GM18507 (cell line): ENCODE measurements around the gene HOXC9.
A peak's percentile ranks its signal among the peaks of the same experiment; 100 is the strongest.

ENCODE experiments used
- DNase-seq: peaks from one replicate; pipeline ENCODE4 v3.0.0; 2011; ENCODE audit warnings: low read depth; ENCODE audit not compliant: insufficient read length; ENCODE audit errors: extremely low spot score
- FAIRE-seq: peaks from 2 replicates; lab custom pipeline; 2011; peaks lifted over from hg19 to GRCh38; lab: Jason Lieb, UNC

Gene HOXC9

DNA sequence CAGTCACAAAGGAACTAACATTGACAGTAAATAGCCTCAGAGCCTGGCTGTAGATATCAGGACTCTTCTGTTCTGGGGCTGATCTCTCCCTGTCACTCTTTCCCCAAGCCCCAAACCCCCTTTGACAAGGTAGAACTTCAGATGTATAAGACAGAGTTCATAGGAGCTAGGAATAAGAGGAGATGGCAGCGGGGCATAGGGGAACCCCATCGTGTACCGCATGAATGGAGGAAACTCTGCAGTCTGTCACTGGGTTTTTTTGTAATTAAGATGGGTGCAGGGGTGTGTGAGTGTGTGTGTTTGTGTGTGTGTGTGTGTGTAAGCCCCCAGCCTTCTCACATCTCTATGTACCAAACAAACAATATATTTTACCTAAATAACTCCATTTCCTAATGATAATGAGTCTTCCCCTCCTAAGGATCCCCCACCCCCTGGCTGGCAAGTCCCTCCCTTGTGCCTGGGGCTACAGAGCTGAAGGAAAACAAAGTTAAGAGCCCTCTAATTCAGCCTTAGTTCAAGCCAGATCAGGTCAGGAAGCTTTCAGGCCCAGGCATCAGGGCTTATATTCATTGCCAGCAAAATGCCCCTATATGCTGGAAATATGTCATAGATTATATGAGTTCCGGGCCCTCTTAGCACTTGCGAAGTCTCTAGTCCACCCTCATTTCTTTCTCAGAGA is 44.6 kb downstream of the HOXC9 start:
- no peak for DNase-seq
- no peak for FAIRE-seq

DNA sequence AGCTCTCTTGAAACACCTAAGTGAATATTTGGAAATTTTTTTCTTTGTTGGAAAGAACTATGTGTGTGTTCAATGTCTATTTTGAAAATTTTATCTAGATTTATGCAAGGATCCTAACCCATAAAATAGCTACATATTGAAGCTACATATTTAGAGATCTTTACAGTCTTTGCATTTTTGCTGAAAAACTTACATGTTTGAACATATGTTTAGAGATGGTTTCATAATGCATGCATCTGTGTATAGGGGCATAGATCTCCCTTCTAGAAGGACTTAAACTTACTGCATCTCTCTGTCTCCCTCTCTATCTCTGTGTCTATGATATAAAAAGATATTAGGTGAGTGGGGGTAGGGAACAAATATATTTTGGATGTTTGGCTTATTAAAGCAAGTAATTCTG is 45.4 kb downstream of the HOXC9 start:
- DNase-seq: no peak
- no peak for FAIRE-seq

- FAIRE-seq (no peak), DNase-seq (no peak)
These were observed 46.0 kb downstream of the HOXC9 start for GRCh38 chr12:54045868-54046521.

DNA sequence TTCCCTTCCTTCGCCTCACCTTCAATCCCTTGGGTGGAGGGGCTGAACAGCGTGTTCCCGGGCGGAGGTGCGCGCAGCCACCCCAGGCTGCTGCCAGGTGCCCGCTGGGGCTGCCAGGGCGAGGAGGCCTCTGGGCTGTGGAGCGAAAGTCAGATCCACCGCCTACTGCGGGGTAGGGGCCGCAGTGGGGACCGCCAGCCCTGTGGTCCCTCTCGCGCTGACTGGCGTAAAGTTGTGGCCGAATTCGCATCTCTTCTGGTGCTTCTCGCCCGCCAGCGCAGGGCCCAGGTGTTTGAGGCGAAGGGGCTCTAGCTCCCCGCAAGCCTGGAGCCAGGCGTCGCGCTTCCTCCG is 46.8 kb downstream of the HOXC9 start:
- DNase-seq (no peak), FAIRE-seq (no peak)

DNA sequence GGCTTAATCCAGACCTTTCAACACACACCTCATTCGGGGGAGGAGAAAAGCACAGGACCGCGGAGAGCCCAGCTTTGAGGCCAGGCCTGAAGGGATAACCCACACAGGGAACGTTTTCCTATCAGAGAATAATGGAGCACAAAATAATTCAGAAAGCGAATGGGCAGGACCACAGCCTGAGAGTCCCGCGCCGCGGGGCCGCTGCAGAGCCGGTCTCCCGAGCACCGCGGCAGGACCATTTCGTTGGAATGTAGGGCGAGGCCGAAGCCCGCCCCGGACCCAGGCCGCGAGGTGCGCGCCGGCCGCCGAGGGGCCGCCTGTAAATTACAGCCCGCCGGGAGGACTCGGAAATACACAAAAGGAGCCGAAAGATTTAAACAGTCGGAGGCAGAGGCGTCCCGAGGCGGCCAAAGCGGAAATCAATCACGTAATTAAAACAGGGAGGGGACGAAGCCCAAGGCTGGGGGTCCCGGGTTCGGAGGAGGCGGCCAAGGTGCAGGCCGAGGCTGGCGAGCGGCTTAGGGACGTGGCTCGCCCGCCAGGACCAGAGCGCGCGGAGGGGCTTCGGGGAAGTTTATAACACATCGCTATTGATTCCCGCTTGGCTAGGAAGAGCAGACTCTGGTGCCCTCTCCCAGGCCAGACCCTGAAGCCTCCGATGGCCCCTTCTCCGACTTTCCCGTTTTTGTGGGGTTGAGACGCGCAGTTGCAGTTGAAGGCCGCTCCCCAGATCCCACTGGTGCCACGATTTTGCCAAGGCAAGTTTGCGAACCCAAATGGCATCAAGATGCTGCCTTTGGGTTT is 47.4 kb downstream of the HOXC9 start:
- FAIRE-seq: no peak

DNA sequence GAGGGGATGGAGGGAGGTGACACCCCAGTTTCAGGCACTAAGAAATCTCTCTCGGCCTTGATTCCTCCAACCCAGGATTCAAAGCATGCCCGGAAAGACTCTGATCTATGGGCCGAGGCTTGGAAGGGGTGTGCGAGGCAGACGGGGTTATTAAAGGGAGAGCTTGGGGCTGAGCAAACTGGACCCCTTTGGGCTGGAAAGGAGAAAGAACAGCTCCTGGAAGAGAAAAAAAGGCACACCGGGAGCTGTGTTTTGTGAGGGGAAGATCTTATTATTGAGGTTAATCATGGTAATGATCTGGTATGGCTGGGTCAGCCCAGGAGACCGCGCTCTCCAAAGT is 48.0 kb downstream of the HOXC9 start:
- DNase-seq (no peak), FAIRE-seq (no peak)

More for the DNA sequence above, 47.4 kb downstream of the HOXC9 start:
- no peak for DNase-seq

DNA sequence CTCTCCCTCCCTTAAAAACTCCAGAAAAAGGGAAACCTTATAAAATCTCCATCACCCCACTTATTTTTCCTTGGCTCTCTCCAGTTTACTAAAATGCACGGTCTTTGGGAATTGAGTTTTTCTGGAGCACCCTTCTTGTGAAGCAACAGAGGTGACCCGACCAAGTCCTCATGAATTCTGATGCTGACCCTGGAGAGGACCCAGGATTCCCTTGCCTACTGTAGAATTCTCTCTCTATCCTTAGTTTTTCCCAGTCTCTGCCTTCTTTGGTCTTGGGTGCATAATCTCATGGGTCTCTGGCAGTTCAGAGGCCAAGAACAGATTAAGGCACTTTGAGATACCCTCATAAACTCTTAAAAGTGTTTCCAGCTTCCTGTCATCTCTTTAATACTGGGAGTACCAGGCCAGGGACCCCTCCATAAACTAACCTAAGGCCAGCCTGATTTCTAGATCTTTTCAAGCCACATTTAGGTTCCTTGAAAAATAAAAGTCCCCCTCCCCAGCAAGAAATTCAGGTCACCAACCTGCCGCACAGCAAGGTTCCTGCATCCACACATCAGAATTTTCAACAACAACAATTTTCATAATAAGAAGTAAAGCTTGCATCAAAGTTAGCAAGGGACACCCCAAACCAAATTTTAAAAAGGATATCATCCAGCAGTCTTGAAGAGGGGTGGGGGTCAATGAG is 48.6 kb downstream of the HOXC9 start:
- FAIRE-seq (no peak), DNase-seq (no peak)

DNA sequence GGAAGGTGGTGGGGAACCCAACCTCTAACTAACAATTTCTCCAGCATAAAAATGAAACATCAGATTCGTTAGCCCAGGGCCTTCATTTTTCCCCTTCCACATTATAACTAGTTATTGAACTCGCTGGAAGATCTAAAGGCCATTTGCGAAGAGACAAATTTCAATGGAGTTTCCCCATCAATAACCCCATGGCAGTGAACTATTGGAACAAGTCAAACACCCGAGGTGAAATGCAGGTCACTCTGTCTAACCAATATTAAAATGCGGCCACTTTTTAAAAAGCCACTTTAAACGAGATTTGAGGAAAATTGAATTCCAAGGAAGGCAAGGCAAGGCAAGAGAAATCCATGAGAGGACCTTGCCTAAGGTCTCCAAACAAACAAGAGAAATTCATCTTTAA is 49.1 kb downstream of the HOXC9 start:
- FAIRE-seq: no peak

DNA sequence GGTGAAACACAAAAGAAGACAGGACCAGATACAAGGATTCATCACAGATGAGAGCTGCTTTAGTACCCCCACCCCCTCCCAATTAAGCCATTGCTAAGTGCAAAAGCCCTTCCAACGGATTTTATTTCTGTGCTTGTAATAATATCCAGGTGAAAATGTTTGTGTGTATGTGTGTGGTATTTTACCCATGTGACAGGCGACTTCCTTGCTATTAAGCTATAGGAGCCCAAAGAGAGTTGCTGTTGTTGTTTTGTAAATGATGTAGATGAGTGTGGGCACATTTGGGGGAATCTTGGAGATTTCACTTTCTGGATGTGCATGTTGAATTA is 50.5 kb downstream of the HOXC9 start:
- DNase-seq (no peak), FAIRE-seq (no peak)

More for the DNA sequence above, 49.1 kb downstream of the HOXC9 start:
- DNase-seq: no peak

DNA sequence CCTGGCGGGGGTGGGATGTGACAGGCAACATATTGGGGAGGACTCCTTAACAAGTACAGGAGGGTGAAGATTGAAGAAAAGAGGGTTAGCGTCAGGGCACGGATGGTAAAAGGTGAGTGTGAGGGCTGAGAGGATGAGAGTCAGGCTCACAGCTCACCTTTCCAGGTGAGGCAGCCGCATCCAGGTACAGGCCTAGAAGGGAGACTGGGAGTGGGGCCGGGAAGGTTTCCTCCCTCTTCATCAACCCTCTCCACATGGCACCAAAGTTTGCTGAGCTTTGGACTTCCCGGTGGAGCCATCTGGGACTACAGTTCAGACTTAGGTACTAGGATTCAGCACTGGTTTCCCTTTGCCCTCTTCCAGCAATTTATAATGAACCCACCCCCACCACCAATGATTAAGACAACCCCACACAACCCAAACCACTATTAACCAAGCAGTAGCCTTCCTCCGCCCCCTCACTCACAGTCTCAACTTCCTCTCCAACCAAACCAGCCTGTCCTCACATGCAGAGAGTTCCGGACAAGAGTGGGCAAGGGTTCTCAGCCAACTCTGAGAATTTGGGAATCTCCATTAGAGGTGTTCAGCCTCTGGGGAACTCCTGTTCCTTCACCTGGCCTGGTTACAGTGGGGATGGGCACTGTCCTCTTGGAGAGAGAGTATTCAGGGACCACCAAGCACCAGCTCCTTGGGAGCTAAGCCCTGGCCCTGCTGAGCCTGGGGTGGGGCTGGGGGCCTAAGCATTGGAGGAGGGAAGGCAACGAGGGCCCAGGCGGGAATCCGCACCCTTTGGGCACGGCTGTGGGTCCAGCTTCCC is 51.3 kb downstream of the HOXC9 start:
- DNase-seq (no peak), FAIRE-seq (peak; percentile 18)

GRCh38 chr12:54051874-54052437 is 52.0 kb downstream of the HOXC9 start:
- FAIRE-seq: no peak
- no peak for DNase-seq

- DNase-seq (no peak), FAIRE-seq (no peak)
These were observed 52.6 kb downstream of the HOXC9 start for GRCh38 chr12:54052438-54053002.
